ENCODE measurements around the gene DENND1A.

DENND1A gene

GRCh38 chr9:123772967-123773366 is 157.0 kb downstream of the DENND1A start:
- DNase-seq (ENCODE audit: low read depth, low spot score), result no peak

GRCh38 chr9:123772374-123772773 is 157.6 kb downstream of the DENND1A start:
- no peak for DNase-seq (ENCODE audit: low read depth, low spot score)

GRCh38 chr9:123771690-123772089 is 158.2 kb downstream of the DENND1A start:
- no peak for DNase-seq (ENCODE audit: low read depth, low spot score)

- no peak for DNase-seq (ENCODE audit: low read depth, low spot score)
Measured at GRCh38 chr9:123769719-123770118, 160.2 kb downstream of the DENND1A start.

- DNase-seq (ENCODE audit: low read depth, low spot score), result no peak
Measured at GRCh38 chr9:123763910-123764588, 165.9 kb downstream of the DENND1A start.

GRCh38 chr9:123761905-123762605 is 167.9 kb downstream of the DENND1A start:
- no peak for DNase-seq (ENCODE audit: low read depth, low spot score)

- no peak for DNase-seq (ENCODE audit: low read depth, low spot score)
Measured at GRCh38 chr9:123757960-123758359, 172.0 kb downstream of the DENND1A start.

- DNase-seq (ENCODE audit: low read depth, low spot score), result peak; percentile 41
Measured at GRCh38 chr9:123757547-123757946, 172.4 kb downstream of the DENND1A start.

- DNase-seq (ENCODE audit: low read depth, low spot score), result peak; percentile 65
Measured at GRCh38 chr9:123756484-123757106, 173.3 kb downstream of the DENND1A start.

GRCh38 chr9:123753669-123754258 is 176.2 kb downstream of the DENND1A start:
- no peak for DNase-seq (ENCODE audit: low read depth, low spot score)

GRCh38 chr9:123753016-123753415 is 176.9 kb downstream of the DENND1A start:
- DNase-seq (ENCODE audit: low read depth, low spot score), result no peak

GRCh38 chr9:123749580-123750202 is 180.2 kb downstream of the DENND1A start:
- DNase-seq (ENCODE audit: low read depth, low spot score), result no peak

- DNase-seq (ENCODE audit: low read depth, low spot score), result no peak
Measured at GRCh38 chr9:123746765-123747164, 183.2 kb downstream of the DENND1A start.

GRCh38 chr9:123745933-123746332 is 184.0 kb downstream of the DENND1A start:
- DNase-seq (ENCODE audit: low read depth, low spot score), result no peak

- no peak for DNase-seq (ENCODE audit: low read depth, low spot score)
Measured at GRCh38 chr9:123745451-123745850, 184.5 kb downstream of the DENND1A start.

GRCh38 chr9:123743737-123744136 is 186.2 kb downstream of the DENND1A start:
- DNase-seq (ENCODE audit: low read depth, low spot score), result no peak

- no peak for DNase-seq (ENCODE audit: low read depth, low spot score)
Measured at GRCh38 chr9:123742009-123742767, 187.7 kb downstream of the DENND1A start.

GRCh38 chr9:123741214-123741613 is 188.7 kb downstream of the DENND1A start:
- no peak for DNase-seq (ENCODE audit: low read depth, low spot score)

- DNase-seq (ENCODE audit: low read depth, low spot score), result no peak
Measured at GRCh38 chr9:123739902-123740301, 190.0 kb downstream of the DENND1A start.

- DNase-seq (ENCODE audit: low read depth, low spot score), result no peak
Measured at GRCh38 chr9:123739387-123739786, 190.5 kb downstream of the DENND1A start.

GRCh38 chr9:123738648-123739047 is 191.3 kb downstream of the DENND1A start:
- no peak for DNase-seq (ENCODE audit: low read depth, low spot score)
